ENCODE results near the gene BPIFB3. TPM values are rescaled to one million over a fixed set of nuclear protein-coding genes. Genes with fewer than 3 reads are reported as not detected.

BPIFB3 gene
- polyA plus RNA-seq, 1 experiment = not detected

DNA sequence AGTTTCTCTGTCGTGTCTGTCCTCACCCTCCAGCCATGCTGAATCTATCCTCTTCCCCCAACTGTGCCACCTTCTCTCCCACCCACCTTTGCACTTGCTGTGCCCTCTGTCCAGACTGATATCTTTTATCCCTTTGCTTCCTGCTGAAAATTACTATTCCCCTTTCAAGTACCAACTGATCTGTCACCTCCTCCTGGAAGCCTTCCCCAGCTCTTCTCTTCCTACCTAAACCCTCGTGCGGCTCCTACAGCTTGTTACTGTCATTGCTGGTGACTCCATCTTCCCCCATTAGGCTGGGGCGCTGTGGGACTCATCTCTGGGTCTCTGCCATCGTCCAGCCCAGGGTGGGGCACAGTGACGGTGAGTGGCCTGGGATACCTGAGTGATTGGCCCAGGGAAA lies 21.1 kb upstream of the BPIFB3 start:
- Histone ChIP-seq H3K27ac (ENCODE audit: low read depth, low read length) (no peak overlapping the region), H3K9me3 (ENCODE audit: control insufficient read depth, insufficient read depth, low read length) (no peaks in the 10 kb centered on the region; the same call in 1 of the 2 replicates), H3K27me3 (ENCODE audit: control insufficient read depth, insufficient read depth, low read length) (no peaks in the 10 kb centered on the region), H3K4me3 (ENCODE audit: low read depth, low read length) (no peak overlapping the region)
- DNase-seq (ENCODE audit: low read depth, low spot score) = no peak
- ChIA-PET CTCF (no interaction called here), POLR2A (no interaction called here)
- TF ChIP-seq, protein P1, sequence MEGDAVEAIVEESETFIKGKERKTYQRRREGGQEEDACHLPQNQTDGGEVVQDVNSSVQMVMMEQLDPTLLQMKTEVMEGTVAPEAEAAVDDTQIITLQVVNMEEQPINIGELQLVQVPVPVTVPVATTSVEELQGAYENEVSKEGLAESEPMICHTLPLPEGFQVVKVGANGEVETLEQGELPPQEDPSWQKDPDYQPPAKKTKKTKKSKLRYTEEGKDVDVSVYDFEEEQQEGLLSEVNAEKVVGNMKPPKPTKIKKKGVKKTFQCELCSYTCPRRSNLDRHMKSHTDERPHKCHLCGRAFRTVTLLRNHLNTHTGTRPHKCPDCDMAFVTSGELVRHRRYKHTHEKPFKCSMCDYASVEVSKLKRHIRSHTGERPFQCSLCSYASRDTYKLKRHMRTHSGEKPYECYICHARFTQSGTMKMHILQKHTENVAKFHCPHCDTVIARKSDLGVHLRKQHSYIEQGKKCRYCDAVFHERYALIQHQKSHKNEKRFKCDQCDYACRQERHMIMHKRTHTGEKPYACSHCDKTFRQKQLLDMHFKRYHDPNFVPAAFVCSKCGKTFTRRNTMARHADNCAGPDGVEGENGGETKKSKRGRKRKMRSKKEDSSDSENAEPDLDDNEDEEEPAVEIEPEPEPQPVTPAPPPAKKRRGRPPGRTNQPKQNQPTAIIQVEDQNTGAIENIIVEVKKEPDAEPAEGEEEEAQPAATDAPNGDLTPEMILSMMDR (IDR thresholded peaks at IDR 0.05; ENCODE audit: low read depth, low read length) = no peak

DNA sequence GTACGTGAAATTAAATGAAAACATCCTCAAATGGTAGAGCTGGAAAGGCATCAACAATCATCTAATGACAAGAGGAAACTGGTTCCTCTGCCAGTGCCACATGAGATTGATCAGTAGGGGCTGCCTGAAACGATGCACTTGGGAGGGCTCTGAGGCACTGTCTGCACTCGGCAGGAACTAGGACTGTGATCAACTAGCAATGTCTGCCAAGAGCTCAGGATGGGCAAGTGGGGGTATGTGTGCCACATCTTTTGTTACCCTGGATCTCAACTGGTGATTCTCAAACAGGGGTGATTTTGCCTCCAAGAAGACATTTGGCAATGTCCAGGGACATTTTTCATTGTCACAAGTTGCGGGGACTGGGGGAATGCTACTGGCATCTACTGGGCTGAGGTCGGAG lies 20.3 kb upstream of the BPIFB3 start:
- H3K27me3 ChIP-seq (ENCODE audit: control insufficient read depth, insufficient read depth, low read length) = no peaks in the 10 kb centered on the region
- TF ChIP-seq, protein P1 (IDR thresholded peaks at IDR 0.05; ENCODE audit: low read depth, low read length) = no peak
- no peak for DNase-seq (ENCODE audit: low read depth, low spot score)
- CTCF ChIA-PET = no interaction called here
- POLR2A ChIA-PET = no interaction called here
- no peaks in the 10 kb centered on the region for H3K9me3 ChIP-seq (ENCODE audit: control insufficient read depth, insufficient read depth, low read length)
- no peak overlapping the region for H3K4me3 ChIP-seq (ENCODE audit: low read depth, low read length)
- no peak overlapping the region for H3K27ac ChIP-seq (ENCODE audit: low read depth, low read length)

DNA sequence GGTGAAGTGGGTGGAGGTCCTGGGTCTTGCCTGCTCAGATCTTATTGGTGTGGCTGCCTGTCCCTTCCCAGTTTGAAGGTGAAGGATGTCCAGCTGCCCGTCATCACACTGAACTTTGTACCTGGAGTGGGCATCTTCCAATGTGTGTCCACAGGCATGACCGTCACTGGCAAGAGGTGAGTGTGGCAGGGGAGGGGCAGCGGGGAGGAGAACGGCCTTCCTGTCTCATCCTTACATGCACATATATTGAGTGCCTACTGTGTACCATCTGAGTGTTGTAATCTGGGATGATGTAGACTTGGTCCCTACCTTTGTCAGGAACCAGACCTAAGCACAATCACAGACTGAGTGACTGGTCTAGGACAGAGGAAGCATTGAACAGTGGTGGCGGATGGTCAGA lies 19.6 kb upstream of the BPIFB3 start:
- DNase-seq (ENCODE audit: low read depth, low spot score) = no peak
- TF ChIP-seq, protein P1 (IDR thresholded peaks at IDR 0.05; ENCODE audit: low read depth, low read length) = no peak
- Histone ChIP-seq H3K4me3 (ENCODE audit: low read depth, low read length) (no peak overlapping the region), H3K27ac (ENCODE audit: low read depth, low read length) (no peak overlapping the region), H3K27me3 (ENCODE audit: control insufficient read depth, insufficient read depth, low read length) (no peaks in the 10 kb centered on the region), H3K9me3 (ENCODE audit: control insufficient read depth, insufficient read depth, low read length) (no peaks in the 10 kb centered on the region)
- CTCF ChIA-PET = no interaction called here
- POLR2A ChIA-PET = no interaction called here

DNA sequence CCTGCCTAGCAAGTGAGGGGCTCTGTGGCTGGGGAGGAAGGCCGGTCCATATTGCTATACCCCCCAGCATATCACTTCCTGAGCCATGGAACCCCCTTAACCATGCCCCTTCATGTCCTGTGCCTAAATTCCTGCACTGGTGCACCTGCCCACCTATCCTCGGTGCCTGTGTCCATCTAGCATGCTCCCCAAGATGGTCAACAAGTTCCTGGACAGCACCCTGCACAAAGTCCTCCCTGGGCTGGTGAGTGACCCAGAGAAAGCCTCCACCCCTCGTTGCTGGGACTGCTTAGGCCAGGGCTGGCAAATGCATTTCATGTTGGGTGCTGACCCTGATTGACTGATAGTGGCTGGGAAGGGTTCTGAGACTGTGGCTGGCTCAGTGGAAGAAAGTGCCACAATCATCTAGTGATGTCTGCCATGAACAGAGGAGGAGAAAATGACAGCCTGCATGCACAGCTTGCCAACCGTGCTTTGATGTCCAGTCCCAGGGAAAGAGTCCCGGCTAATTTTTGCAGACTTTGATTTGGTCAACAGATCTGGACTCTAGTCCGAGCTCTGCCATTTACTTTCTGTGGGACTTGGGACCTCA lies 18.7 kb upstream of the BPIFB3 start:
- H3K4me3 ChIP-seq (ENCODE audit: low read depth, low read length) = no peak overlapping the region
- TF ChIP-seq, protein P1 (IDR thresholded peaks at IDR 0.05; ENCODE audit: low read depth, low read length) = no peak
- no peak for DNase-seq (ENCODE audit: low read depth, low spot score)
- ChIA-PET CTCF (no interaction called here), POLR2A (no interaction called here)
- no peak overlapping the region for H3K27ac ChIP-seq (ENCODE audit: low read depth, low read length)
- no peaks in the 10 kb centered on the region for H3K9me3 ChIP-seq (ENCODE audit: control insufficient read depth, insufficient read depth, low read length)
- H3K27me3 ChIP-seq (ENCODE audit: control insufficient read depth, insufficient read depth, low read length) = no peaks in the 10 kb centered on the region

DNA sequence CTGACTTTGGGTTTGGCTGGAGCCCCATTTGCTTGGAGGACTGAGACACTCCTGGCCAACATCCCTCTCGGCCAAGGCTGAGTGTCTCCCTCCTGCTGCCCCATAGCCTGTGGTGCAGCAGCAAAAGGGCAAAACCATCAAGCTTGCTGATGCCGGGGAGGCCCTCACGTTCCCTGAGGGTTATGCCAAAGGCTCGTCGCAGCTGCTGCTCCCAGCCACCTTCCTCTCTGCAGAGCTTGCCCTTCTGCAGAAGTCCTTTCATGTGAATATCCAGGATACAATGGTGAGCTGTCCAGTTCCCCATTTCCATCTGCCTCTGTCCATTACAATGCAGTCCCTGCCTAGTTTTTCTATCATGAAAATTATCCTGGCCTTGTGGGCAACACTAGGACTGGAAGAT lies 16.2 kb upstream of the BPIFB3 start:
- TF ChIP-seq, protein P1 (IDR thresholded peaks at IDR 0.05; ENCODE audit: low read depth, low read length) = no peak
- Histone ChIP-seq H3K27ac (ENCODE audit: low read depth, low read length) (no peak overlapping the region), H3K4me3 (ENCODE audit: low read depth, low read length) (no peak overlapping the region), H3K27me3 (ENCODE audit: control insufficient read depth, insufficient read depth, low read length) (no peaks in the 10 kb centered on the region), H3K9me3 (ENCODE audit: control insufficient read depth, insufficient read depth, low read length) (no peaks in the 10 kb centered on the region)
- DNase-seq (ENCODE audit: low read depth, low spot score) = no peak
- ChIA-PET CTCF (no interaction called here), POLR2A (no interaction called here)

Measured in AG04450 (cell line).